Activated CD4-positive, CD25-positive, alpha-beta regulatory T cell treated with anti-CD3 and anti-CD28 coated beads, Interleukin-2, amount 50 U/mL, for 72 hours (primary cell): ENCODE results near the gene ATP6V0D1.
A peak's percentile ranks its signal among the peaks of the same experiment; 100 is the strongest.

Source experiments
- DNase-seq: peaks from one replicate; pipeline ENCODE4 v3.0.0; 2021

Gene ATP6V0D1

GRCh38 chr16:67443265-67443664 lies 37.7 kb downstream of the ATP6V0D1 start:
- DNase-seq = no peak

GRCh38 chr16:67442581-67443255 lies 38.2 kb downstream of the ATP6V0D1 start:
- no peak for DNase-seq

GRCh38 chr16:67441907-67442306 lies 39.0 kb downstream of the ATP6V0D1 start:
- no peak for DNase-seq

GRCh38 chr16:67441271-67441753 lies 39.6 kb downstream of the ATP6V0D1 start:
- no peak for DNase-seq

GRCh38 chr16:67438824-67439393 lies 42.0 kb downstream of the ATP6V0D1 start:
- no peak for DNase-seq

- no peak for DNase-seq
Measured at GRCh38 chr16:67438098-67438791, 42.7 kb downstream of the ATP6V0D1 start.

- no peak for DNase-seq
Measured at GRCh38 chr16:67437513-67437912, 43.4 kb downstream of the ATP6V0D1 start.

- DNase-seq = no peak
Measured at GRCh38 chr16:67436640-67437193, 44.2 kb downstream of the ATP6V0D1 start.

- DNase-seq = no peak
Measured at GRCh38 chr16:67435758-67436164, 45.2 kb downstream of the ATP6V0D1 start.

GRCh38 chr16:67433131-67433719 lies 47.7 kb downstream of the ATP6V0D1 start:
- DNase-seq = no peak

GRCh38 chr16:67432506-67432890 lies 48.5 kb downstream of the ATP6V0D1 start:
- no peak for DNase-seq

GRCh38 chr16:67431775-67432505 lies 49.0 kb downstream of the ATP6V0D1 start:
- no peak for DNase-seq

- peak; percentile 38 for DNase-seq
Measured at GRCh38 chr16:67430977-67431774, 49.8 kb downstream of the ATP6V0D1 start, which contains the start of gene HSD11B2. Gene HSD11B2, plus strand, starts transcription at chr16:67431121. Its CDS starts 128 bp downstream, at chr16:67431249.

GRCh38 chr16:67430504-67430976 lies 50.4 kb downstream of the ATP6V0D1 start:
- peak; percentile 41 for DNase-seq

GRCh38 chr16:67429799-67430503 lies 51.0 kb downstream of the ATP6V0D1 start:
- no peak for DNase-seq

- DNase-seq = no peak
Measured at GRCh38 chr16:67429053-67429798, 51.7 kb downstream of the ATP6V0D1 start.

- DNase-seq = peak; percentile 54
Measured at GRCh38 chr16:67428146-67428731, 52.7 kb downstream of the ATP6V0D1 start.

- no peak for DNase-seq
Measured at GRCh38 chr16:67426950-67427349, 54.0 kb downstream of the ATP6V0D1 start.

GRCh38 chr16:67426022-67426421 lies 54.9 kb downstream of the ATP6V0D1 start:
- no peak for DNase-seq

- no peak for DNase-seq
Measured at GRCh38 chr16:67425580-67425979, 55.4 kb downstream of the ATP6V0D1 start.
